HFF-Myc (cell line): ENCODE measurements around the gene FZR1.
A peak's percentile ranks its signal among the peaks of the same experiment; 100 is the strongest.
"Not testable (repeated sequence)": the region's sequence is repeated elsewhere in the genome, so short reads cannot be mapped to it uniquely, and the experiment has no call there.

Experiments
- DNase-seq: peaks from one replicate; pipeline ENCODE4 v3.0.0-alpha.2; 2011; ENCODE audit warnings: low read depth; ENCODE audit errors: extremely low read depth
- H3K4me3 ChIP-seq: replicated peaks from 2 replicates; pipeline ENCODE4 v1.5.1; 2011; ENCODE audit warnings: low read depth, mild to moderate bottlenecking, control low read depth, low read length
- CTCF ChIP-seq: IDR thresholded peaks from 2 replicates; pipeline ENCODE4 v1.5.1; 2012; ENCODE audit warnings: mild to moderate bottlenecking, low read depth, low read length, control low read depth; ENCODE audit errors: missing control alignments

Gene FZR1

GRCh38 chr19:3575949-3576673, 70.0 kb downstream of the FZR1 start:
- peak overlapping the region; percentile 11; the same call in 1 of the 2 replicates for H3K4me3 ChIP-seq

GRCh38 chr19:3576696-3577443, 70.8 kb downstream of the FZR1 start:
- H3K4me3 ChIP-seq: peak overlapping the region; percentile 11; the same call in 1 of the 2 replicates
- no peak for DNase-seq
- no peak for TF ChIP-seq CTCF

More at GRCh38 chr19:3575949-3576673, 70.0 kb downstream of the FZR1 start:
- no peak for DNase-seq
- TF ChIP-seq CTCF: no peak

- no peak overlapping the region for H3K4me3 ChIP-seq
- no peak for DNase-seq
- no peak for TF ChIP-seq CTCF
Observed at GRCh38 chr19:3577723-3578344, 71.7 kb downstream of the FZR1 start.

GRCh38 chr19:3578390-3578789, 72.3 kb downstream of the FZR1 start:
- DNase-seq: no peak
- H3K4me3 ChIP-seq: no peak overlapping the region
- no peak for TF ChIP-seq CTCF

- no peak overlapping the region for H3K4me3 ChIP-seq
- DNase-seq: peak; percentile 72
- no peak for TF ChIP-seq CTCF
Observed at GRCh38 chr19:3580156-3580934, 74.2 kb downstream of the FZR1 start.

GRCh38 chr19:3581792-3582191, 75.7 kb downstream of the FZR1 start:
- not testable (repeated sequence) for DNase-seq, H3K4me3 ChIP-seq

GRCh38 chr19:3584036-3584802, 78.1 kb downstream of the FZR1 start:
- not testable (repeated sequence) for DNase-seq, H3K4me3 ChIP-seq
